Inferior parietal cortex (tissue), 1 donor: ENCODE data around the gene IFNA6.

Experiments used
- DNase-seq: peaks from one replicate; pipeline ENCODE4 v3.0.0-alpha.2; 2016; ENCODE audit errors: extremely low spot score

Gene IFNA6

DNA sequence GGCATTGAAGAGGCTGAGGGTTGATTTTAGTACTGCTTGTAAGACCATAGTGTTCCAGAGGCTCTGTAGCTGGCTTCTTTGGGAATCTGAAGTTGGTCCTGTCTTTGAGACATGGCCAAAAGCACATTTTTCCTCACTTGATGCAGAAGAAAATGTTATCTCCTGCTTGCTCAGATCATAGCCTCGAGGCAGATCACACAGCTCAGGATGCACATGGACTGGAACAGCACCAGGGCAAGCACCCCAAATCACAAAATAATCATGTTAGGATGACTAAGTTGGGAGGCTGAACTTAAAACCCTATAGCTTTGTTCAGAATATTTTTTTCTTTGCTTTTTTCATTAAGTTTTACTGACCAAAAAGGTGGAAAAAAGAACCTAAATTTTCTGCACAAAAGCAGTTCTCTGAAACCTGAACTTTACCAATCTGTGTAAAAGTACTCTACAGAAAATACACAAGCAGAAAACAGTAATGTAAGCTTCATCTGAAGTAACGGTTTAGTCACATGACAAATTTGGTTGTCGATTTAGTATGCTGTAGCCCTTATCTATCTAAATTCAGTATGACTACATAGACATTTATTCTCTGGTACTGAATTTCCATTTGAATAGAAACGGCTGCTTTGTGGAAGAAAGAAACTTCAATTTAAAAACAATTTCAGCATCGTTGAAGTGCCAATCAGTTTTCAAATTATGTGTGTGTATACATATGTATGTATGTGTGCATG lies 18.8 kb downstream of the IFNA6 start:
- DNase-seq = no peak

DNA sequence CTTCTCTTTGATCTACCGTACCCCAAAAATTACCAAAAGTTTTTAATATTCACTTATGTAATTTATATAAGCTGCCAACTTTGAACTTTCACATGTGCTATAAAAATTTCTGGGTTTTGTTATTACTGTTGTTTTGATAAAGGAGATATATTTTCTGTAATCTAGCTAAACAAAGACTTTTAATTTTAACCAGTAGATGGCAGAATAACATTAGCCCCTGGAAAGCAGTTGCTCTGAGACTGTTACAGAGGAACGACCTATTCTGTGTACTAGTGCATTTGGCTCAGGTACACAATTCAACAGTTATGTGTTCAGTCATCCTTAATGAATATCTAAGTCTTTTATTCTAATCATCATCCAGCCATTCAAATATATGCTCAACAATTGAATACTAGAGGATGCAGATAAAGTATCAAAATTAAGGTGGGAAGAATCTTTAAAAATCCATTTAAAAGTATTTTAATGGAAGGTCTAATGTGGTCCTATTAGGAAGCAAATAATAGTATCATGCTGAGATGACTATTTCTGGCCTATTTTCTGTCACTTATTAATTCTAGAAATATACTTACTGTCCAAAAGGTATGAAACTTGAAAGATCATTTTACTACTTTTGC lies 24.1 kb downstream of the IFNA6 start:
- DNase-seq = peak; percentile 75

DNA sequence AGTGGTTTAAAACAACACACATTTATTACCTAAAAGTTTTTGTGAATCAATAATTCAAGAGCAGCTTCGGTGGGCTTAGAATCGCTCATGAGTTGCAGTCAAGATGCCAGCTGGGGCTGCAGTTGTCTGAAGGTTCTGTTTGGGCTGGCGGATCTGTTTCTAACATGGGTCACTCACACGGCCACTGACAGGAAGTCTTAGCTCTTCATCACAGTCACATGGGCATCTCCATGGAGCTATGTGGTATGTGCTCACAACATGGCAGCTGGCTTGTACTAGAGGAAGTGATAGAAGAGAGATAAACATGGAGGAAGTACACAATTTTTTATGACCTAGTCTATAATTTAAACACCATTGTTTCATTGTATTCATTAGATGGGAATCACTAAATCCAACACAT lies 26.6 kb downstream of the IFNA6 start:
- no peak for DNase-seq

GRCh38 chr9:21322911-21323461 lies 27.7 kb downstream of the IFNA6 start:
- DNase-seq = no peak

- DNase-seq = no peak
Observed at GRCh38 chr9:21320465-21320864, 30.2 kb downstream of the IFNA6 start.

DNA sequence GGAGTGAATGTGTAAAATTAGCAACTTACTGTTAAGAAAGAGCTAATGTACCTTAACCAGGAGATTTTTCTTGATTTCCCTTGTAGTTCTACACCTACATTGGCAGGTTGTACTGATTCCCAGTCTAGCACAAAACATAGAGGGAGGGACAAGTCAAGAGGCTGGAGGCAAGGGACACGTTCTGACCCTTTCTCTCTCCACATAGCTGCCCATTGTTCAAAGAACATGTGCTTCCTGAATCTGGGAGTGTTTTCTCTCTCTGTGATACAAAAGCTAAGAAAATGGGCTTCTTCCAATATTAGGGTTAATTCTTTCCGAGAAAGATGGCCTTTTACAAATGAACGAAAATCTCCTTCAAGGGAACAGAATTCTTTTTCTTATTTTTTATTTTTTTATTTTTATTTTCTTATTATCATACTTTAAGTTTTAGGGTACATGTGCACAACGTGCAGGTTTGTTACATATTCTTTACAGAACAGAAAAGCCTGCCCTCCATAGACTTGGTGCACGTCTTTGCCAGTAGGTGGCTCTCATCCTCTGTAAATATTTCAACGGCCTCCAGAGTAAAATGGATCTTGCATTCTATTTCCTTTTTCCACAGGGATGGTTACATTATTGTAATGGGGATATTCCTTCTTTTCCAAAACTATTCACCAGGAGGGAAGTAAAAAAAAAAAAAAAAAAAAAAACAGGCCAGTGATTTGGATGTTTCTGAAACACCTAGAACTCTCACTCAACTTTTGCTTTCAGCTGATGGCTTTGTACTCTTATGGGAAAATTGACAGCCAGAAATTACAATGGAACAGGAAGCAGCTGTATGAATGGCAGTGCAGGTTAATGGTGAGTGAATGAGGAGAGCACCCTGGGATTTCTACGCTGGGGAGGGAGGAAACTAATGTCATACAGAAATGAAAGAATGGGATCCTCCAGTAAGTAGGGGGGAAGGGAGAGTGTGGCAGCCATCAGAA lies 32.4 kb downstream of the IFNA6 start:
- DNase-seq = peak; percentile 72

GRCh38 chr9:21316860-21317259 lies 33.8 kb downstream of the IFNA6 start:
- no peak for DNase-seq

GRCh38 chr9:21316032-21316842 lies 34.5 kb downstream of the IFNA6 start:
- DNase-seq = no peak

GRCh38 chr9:21314152-21314551 lies 36.5 kb downstream of the IFNA6 start:
- no peak for DNase-seq

- no peak for DNase-seq
Observed at GRCh38 chr9:21311889-21312288, 38.8 kb downstream of the IFNA6 start.

- DNase-seq = no peak
Observed at GRCh38 chr9:21305213-21305612, 45.5 kb downstream of the IFNA6 start, which contains the start of gene IFNA5. TSS of gene IFNA5 (minus strand) at chr9:21305313. CDS start at chr9:21305256, 57 bp downstream.
